AG04450 (cell line): ENCODE data around the gene DERA. TPM values are rescaled to one million over a fixed set of nuclear protein-coding genes. Genes with fewer than 3 reads are reported as not detected.

Experiments
- CTCF ChIA-PET: fragments of 300-600, 350-600 bp; formaldehyde crosslinking; extraction: SDS; loops from one replicate; lab custom pipeline; 2022; ENCODE audit warnings: antibody characterized with exemption, inconsistent platforms; lab: Charles Lee
- POLR2A ChIA-PET: fragments of 350-600 bp; formaldehyde crosslinking; extraction: SDS; loops from one replicate; lab custom pipeline; 2021; ENCODE audit warnings: antibody characterized with exemption, inconsistent platforms; lab: Yijun Ruan, JAX
- DNase-seq: peaks from one replicate; pipeline ENCODE4 v3.0.0-alpha.2; 2011; ENCODE audit warnings: low read depth, low spot score
- H3K27ac ChIP-seq: one replicate; pipeline ENCODE4 v1.5.1; 2012; ENCODE audit warnings: low read depth, low read length, control low read depth
- H3K27me3 ChIP-seq: one replicate; pipeline ENCODE4 v1.6.0; 2012; ENCODE audit warnings: low read length; ENCODE audit not compliant: control insufficient read depth, insufficient read depth
- H3K4me3 ChIP-seq: 2 replicates; pipeline ENCODE4 v1.5.1; 2011; ENCODE audit warnings: mild to moderate bottlenecking, low read depth, low read length, control low read depth
- H3K9me3 ChIP-seq: 2 replicates; pipeline ENCODE4 v1.5.1; 2012; ENCODE audit warnings: low read length; ENCODE audit not compliant: control insufficient read depth, insufficient read depth
- polyA plus RNA-seq: library from polyadenylated mRNA; depleted of rRNA; stranded (reverse); fragments of >200 nt; gene quantifications from 2 replicates; pipeline ENCODE4 v1.2.3, GENCODE V29; 2011
- TF ChIP-seq, protein P1 (sequence below): IDR thresholded peaks from 2 replicates; pipeline ENCODE4 v1.5.1; 2011; ENCODE audit warnings: low read depth, low read length, control low read depth, inconsistent platforms

The DERA gene
- polyA plus RNA-seq, 1 experiment: 44.3 TPM

GRCh38 chr12:16027002-16027401 is 115.9 kb downstream of the DERA start:
- POLR2A ChIA-PET: no interaction called here
- no peaks in the 10 kb centered on the region; the same call in 1 of the 2 replicates for H3K9me3 ChIP-seq
- H3K4me3 ChIP-seq: no peak overlapping the region
- CTCF ChIA-PET: no interaction called here
- H3K27me3 ChIP-seq: no peaks in the 10 kb centered on the region
- H3K27ac ChIP-seq: no peak overlapping the region
- TF ChIP-seq, protein P1, sequence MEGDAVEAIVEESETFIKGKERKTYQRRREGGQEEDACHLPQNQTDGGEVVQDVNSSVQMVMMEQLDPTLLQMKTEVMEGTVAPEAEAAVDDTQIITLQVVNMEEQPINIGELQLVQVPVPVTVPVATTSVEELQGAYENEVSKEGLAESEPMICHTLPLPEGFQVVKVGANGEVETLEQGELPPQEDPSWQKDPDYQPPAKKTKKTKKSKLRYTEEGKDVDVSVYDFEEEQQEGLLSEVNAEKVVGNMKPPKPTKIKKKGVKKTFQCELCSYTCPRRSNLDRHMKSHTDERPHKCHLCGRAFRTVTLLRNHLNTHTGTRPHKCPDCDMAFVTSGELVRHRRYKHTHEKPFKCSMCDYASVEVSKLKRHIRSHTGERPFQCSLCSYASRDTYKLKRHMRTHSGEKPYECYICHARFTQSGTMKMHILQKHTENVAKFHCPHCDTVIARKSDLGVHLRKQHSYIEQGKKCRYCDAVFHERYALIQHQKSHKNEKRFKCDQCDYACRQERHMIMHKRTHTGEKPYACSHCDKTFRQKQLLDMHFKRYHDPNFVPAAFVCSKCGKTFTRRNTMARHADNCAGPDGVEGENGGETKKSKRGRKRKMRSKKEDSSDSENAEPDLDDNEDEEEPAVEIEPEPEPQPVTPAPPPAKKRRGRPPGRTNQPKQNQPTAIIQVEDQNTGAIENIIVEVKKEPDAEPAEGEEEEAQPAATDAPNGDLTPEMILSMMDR: no peak
- no peak for DNase-seq

GRCh38 chr12:16030744-16031143 is 119.6 kb downstream of the DERA start:
- Histone ChIP-seq H3K4me3 (no peak overlapping the region), H3K9me3 (no peaks in the 10 kb centered on the region), H3K27me3 (no peaks in the 10 kb centered on the region), H3K27ac (no peak overlapping the region)
- DNase-seq: no peak
- TF ChIP-seq, protein P1: no peak
- CTCF ChIA-PET: no interaction called here
- POLR2A ChIA-PET: no interaction called here

GRCh38 chr12:16034136-16034817 is 123.1 kb downstream of the DERA start:
- Histone ChIP-seq H3K27me3 (no peaks in the 10 kb centered on the region), H3K4me3 (no peak overlapping the region), H3K27ac (no peak overlapping the region), H3K9me3 (no peaks in the 10 kb centered on the region)
- CTCF ChIA-PET: no interaction called here
- TF ChIP-seq, protein P1: no peak
- POLR2A ChIA-PET: no interaction called here
- no peak for DNase-seq

DNA sequence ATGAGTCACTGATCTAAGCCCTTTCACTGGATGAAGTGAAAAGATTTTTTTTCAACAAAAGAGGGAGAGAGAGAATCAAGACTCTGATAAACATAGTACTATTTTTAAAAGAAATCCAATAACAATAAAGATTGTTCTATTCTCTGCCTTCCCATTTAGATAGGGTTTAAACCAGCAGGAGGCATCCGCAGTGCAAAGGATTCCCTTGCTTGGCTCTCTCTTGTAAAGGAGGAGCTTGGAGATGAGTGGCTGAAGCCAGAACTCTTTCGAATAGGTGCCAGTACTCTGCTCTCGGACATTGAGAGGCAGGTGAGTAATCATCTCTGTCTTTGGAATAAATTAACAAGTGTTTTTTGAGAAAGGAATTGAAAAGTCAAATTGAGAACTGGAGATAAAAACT is 124.9 kb downstream of the DERA start:
- no peak overlapping the region for H3K4me3 ChIP-seq
- ChIA-PET CTCF (no interaction called here), POLR2A (no interaction called here)
- H3K27me3 ChIP-seq: no peaks in the 10 kb centered on the region
- no peaks in the 10 kb centered on the region for H3K9me3 ChIP-seq
- no peak for DNase-seq
- no peak overlapping the region for H3K27ac ChIP-seq
- TF ChIP-seq, protein P1: no peak

GRCh38 chr12:16037533-16037932 is 126.4 kb downstream of the DERA start:
- DNase-seq: no peak
- TF ChIP-seq, protein P1: no peak
- H3K4me3 ChIP-seq: no peak overlapping the region
- H3K27me3 ChIP-seq: no peaks in the 10 kb centered on the region
- POLR2A ChIA-PET: no interaction called here
- H3K27ac ChIP-seq: no peak overlapping the region
- CTCF ChIA-PET: no interaction called here
- no peaks in the 10 kb centered on the region for H3K9me3 ChIP-seq
